Memory B cell (primary cell): ENCODE measurements around the gene SBK2.

Experiments used
- ATAC-seq: fragments of 150-1000 bp; cut with Tn5 transposase; 2 replicates; pipeline ENCODE4 v1.10.0; 2021; ENCODE audit warnings: low read depth, mild to moderate bottlenecking, moderate library complexity
- DNase-seq, 2 donors: peaks; one replicate each; pipeline ENCODE4 v3.0.0; 2022; ENCODE audit warnings: low spot score in 2 of 2
- H3K27ac Mint-ChIP-seq: one replicate; pipeline ENCODE4 v1.8.0; 2022; ENCODE audit warnings: mild to moderate bottlenecking, moderate library complexity, mixed read lengths
- H3K27me3 Mint-ChIP-seq: one replicate; pipeline ENCODE4 v1.8.0; 2022; ENCODE audit warnings: mixed read lengths
- H3K36me3 Mint-ChIP-seq: one replicate; pipeline ENCODE4 v1.8.0; 2022; ENCODE audit warnings: mild to moderate bottlenecking, mixed read lengths
- H3K4me1 Mint-ChIP-seq: one replicate; pipeline ENCODE4 v1.8.0; 2022; ENCODE audit warnings: mixed read lengths
- H3K4me3 Mint-ChIP-seq: one replicate; pipeline ENCODE4 v1.8.0; 2022; ENCODE audit warnings: mild to moderate bottlenecking, moderate library complexity, mixed read lengths
- H3K9me3 Mint-ChIP-seq: one replicate; pipeline ENCODE4 v1.8.0; 2022; ENCODE audit warnings: mixed read lengths

SBK2 gene

GRCh38 chr19:55546822-55547614, 10.1 kb upstream of the SBK2 start:
- Mint-ChIP-seq H3K27me3 (peaks cover 35% of the 10 kb centered on the region), H3K36me3 (peaks cover 4% of the 10 kb centered on the region), H3K4me3 (no peak overlapping the region), H3K9me3 (peaks cover 8% of the 10 kb centered on the region), H3K27ac (no peak overlapping the region), H3K4me1 (peaks cover 2% of the 10 kb centered on the region)
- no peak for DNase-seq
- no peak for ATAC-seq

GRCh38 chr19:55546011-55546410, 9.1 kb upstream of the SBK2 start:
- H3K4me3 Mint-ChIP-seq: no peak overlapping the region
- peaks cover 4% of the 10 kb centered on the region for H3K36me3 Mint-ChIP-seq
- ATAC-seq (no peak), DNase-seq (no peak)
- H3K27me3 Mint-ChIP-seq: peaks cover 36% of the 10 kb centered on the region
- peaks cover 2% of the 10 kb centered on the region for H3K4me1 Mint-ChIP-seq
- H3K9me3 Mint-ChIP-seq: peaks cover 8% of the 10 kb centered on the region
- no peak overlapping the region for H3K27ac Mint-ChIP-seq

GRCh38 chr19:55545443-55545842, 8.5 kb upstream of the SBK2 start, which contains the start of gene SBK3:
Gene SBK3 (minus strand): TSS chr19:55545543. CDS start chr19:55545543, 0 bp downstream.
- DNase-seq (no peak), ATAC-seq (no peak)
- H3K4me1 Mint-ChIP-seq: peaks cover 2% of the 10 kb centered on the region
- H3K27ac Mint-ChIP-seq: no peak within 1 kb of the TSS
- H3K4me3 Mint-ChIP-seq: no peak within 1 kb of the TSS
- peaks cover 36% of the 10 kb centered on the region for H3K27me3 Mint-ChIP-seq
- H3K36me3 Mint-ChIP-seq: peaks cover 4% of the 10 kb centered on the region
- peaks cover 8% of the 10 kb centered on the region for H3K9me3 Mint-ChIP-seq

- H3K27me3 Mint-ChIP-seq: peaks cover 33% of the 10 kb centered on the region
- H3K9me3 Mint-ChIP-seq: peaks cover 8% of the 10 kb centered on the region
- DNase-seq (no peak), ATAC-seq (no peak)
- no peak overlapping the region for H3K27ac Mint-ChIP-seq
- H3K36me3 Mint-ChIP-seq: peaks cover 4% of the 10 kb centered on the region
- H3K4me3 Mint-ChIP-seq: no peak overlapping the region
- H3K4me1 Mint-ChIP-seq: peaks cover 2% of the 10 kb centered on the region
Observed at GRCh38 chr19:55544776-55545439, 8.0 kb upstream of the SBK2 start.

- Mint-ChIP-seq H3K4me1 (no peaks in the 10 kb centered on the region), H3K4me3 (no peak overlapping the region), H3K27ac (no peak overlapping the region), H3K27me3 (peaks cover 31% of the 10 kb centered on the region), H3K9me3 (peaks cover 8% of the 10 kb centered on the region), H3K36me3 (peaks cover 4% of the 10 kb centered on the region)
- ATAC-seq: no peak
- DNase-seq: no peak
Observed at GRCh38 chr19:55544014-55544413, 7.1 kb upstream of the SBK2 start.

GRCh38 chr19:55543567-55543966, 6.6 kb upstream of the SBK2 start:
- Mint-ChIP-seq H3K36me3 (peaks cover 4% of the 10 kb centered on the region), H3K27ac (no peak overlapping the region), H3K4me1 (no peaks in the 10 kb centered on the region), H3K27me3 (peaks cover 31% of the 10 kb centered on the region), H3K4me3 (no peak overlapping the region), H3K9me3 (peaks cover 8% of the 10 kb centered on the region)
- no peak for ATAC-seq
- DNase-seq: no peak

GRCh38 chr19:55542292-55542855, 5.4 kb upstream of the SBK2 start:
- H3K36me3 Mint-ChIP-seq: peaks cover 4% of the 10 kb centered on the region
- H3K4me3 Mint-ChIP-seq: no peak overlapping the region
- ATAC-seq (no peak), DNase-seq (no peak)
- peaks cover 29% of the 10 kb centered on the region for H3K27me3 Mint-ChIP-seq
- peaks cover 8% of the 10 kb centered on the region for H3K9me3 Mint-ChIP-seq
- no peaks in the 10 kb centered on the region for H3K4me1 Mint-ChIP-seq
- H3K27ac Mint-ChIP-seq: no peak overlapping the region

- Mint-ChIP-seq H3K4me3 (no peak overlapping the region), H3K27me3 (peaks cover 26% of the 10 kb centered on the region), H3K27ac (no peak overlapping the region), H3K4me1 (no peaks in the 10 kb centered on the region), H3K9me3 (peaks cover 8% of the 10 kb centered on the region), H3K36me3 (peaks cover 4% of the 10 kb centered on the region)
- DNase-seq: no peak
- no peak for ATAC-seq
Observed at GRCh38 chr19:55541091-55541490, 4.2 kb upstream of the SBK2 start.

GRCh38 chr19:55540619-55541018, 3.7 kb upstream of the SBK2 start:
- no peak overlapping the region for H3K4me3 Mint-ChIP-seq
- no peak overlapping the region for H3K27ac Mint-ChIP-seq
- peaks cover 3% of the 10 kb centered on the region for H3K36me3 Mint-ChIP-seq
- ATAC-seq (no peak), DNase-seq (no peak)
- peaks cover 8% of the 10 kb centered on the region for H3K9me3 Mint-ChIP-seq
- H3K4me1 Mint-ChIP-seq: no peaks in the 10 kb centered on the region
- H3K27me3 Mint-ChIP-seq: peaks cover 21% of the 10 kb centered on the region

- Mint-ChIP-seq H3K27me3 (peaks cover 17% of the 10 kb centered on the region), H3K4me1 (no peaks in the 10 kb centered on the region), H3K36me3 (peaks cover 3% of the 10 kb centered on the region), H3K9me3 (peaks cover 8% of the 10 kb centered on the region), H3K4me3 (no peak overlapping the region), H3K27ac (no peak overlapping the region)
- ATAC-seq (no peak), DNase-seq (no peak)
Observed at GRCh38 chr19:55539090-55539984, 2.4 kb upstream of the SBK2 start.

- Mint-ChIP-seq H3K27me3 (peaks cover 10% of the 10 kb centered on the region), H3K9me3 (peaks cover 4% of the 10 kb centered on the region), H3K36me3 (no peaks in the 10 kb centered on the region), H3K27ac (no peak overlapping the region), H3K4me1 (no peaks in the 10 kb centered on the region), H3K4me3 (no peak overlapping the region)
- ATAC-seq: no peak
- no peak for DNase-seq
Observed at GRCh38 chr19:55538132-55538531, 1.2 kb upstream of the SBK2 start.

- no peak for ATAC-seq
- Mint-ChIP-seq H3K4me1 (no peaks in the 10 kb centered on the region), H3K9me3 (peaks cover 4% of the 10 kb centered on the region), H3K27me3 (peaks cover 10% of the 10 kb centered on the region), H3K36me3 (no peaks in the 10 kb centered on the region), H3K4me3 (no peak overlapping the region), H3K27ac (no peak overlapping the region)
- no peak for DNase-seq
Observed at GRCh38 chr19:55537741-55538111, 793 bp upstream of the SBK2 start.

GRCh38 chr19:55536366-55536765, 567 bp downstream of the SBK2 start:
- Mint-ChIP-seq H3K4me3 (no peak overlapping the region), H3K27ac (no peak overlapping the region), H3K4me1 (no peaks in the 10 kb centered on the region), H3K9me3 (no peaks in the 10 kb centered on the region), H3K27me3 (peaks cover 2% of the 10 kb centered on the region), H3K36me3 (no peaks in the 10 kb centered on the region)
- ATAC-seq (no peak), DNase-seq (no peak)

GRCh38 chr19:55535965-55536350, 975 bp downstream of the SBK2 start:
- H3K4me1 Mint-ChIP-seq: no peaks in the 10 kb centered on the region
- no peak overlapping the region for H3K27ac Mint-ChIP-seq
- no peak for ATAC-seq
- no peak overlapping the region for H3K4me3 Mint-ChIP-seq
- H3K9me3 Mint-ChIP-seq: no peaks in the 10 kb centered on the region
- peaks cover 2% of the 10 kb centered on the region for H3K27me3 Mint-ChIP-seq
- no peaks in the 10 kb centered on the region for H3K36me3 Mint-ChIP-seq
- DNase-seq: no peak
